ENCODE data around the gene KLHL26.
"Not testable (repeated sequence)": the region's sequence is repeated elsewhere in the genome, so short reads cannot be mapped to it uniquely, and the experiment has no call there.

Gene KLHL26

GRCh38 chr19:18636969-18637629 lies at the start of gene KLHL26:
TSS of gene KLHL26 (plus strand) at chr19:18637028. CDS start at chr19:18637055, 27 bp downstream.
- no peak for DNase-seq

- DNase-seq: no peak
These were observed 49.3 kb upstream of the KLHL26 start for GRCh38 chr19:18587561-18587960.

- DNase-seq: no peak
These were observed 48.7 kb upstream of the KLHL26 start for GRCh38 chr19:18587962-18588610.

- DNase-seq: peak; percentile 83
These were observed 48.0 kb upstream of the KLHL26 start, which contains the start of gene REX1BD for GRCh38 chr19:18588611-18589379. TSS of gene REX1BD (plus strand) at chr19:18588798. CDS start at chr19:18588802, 4 bp downstream.

GRCh38 chr19:18589380-18590272 lies 47.2 kb upstream of the KLHL26 start:
- peak; percentile 46 for DNase-seq

- DNase-seq: no peak
These were observed 46.3 kb upstream of the KLHL26 start for GRCh38 chr19:18590273-18591272.

- no peak for DNase-seq
These were observed 45.0 kb upstream of the KLHL26 start for GRCh38 chr19:18591735-18592385.

- not testable (repeated sequence) for DNase-seq
These were observed 44.1 kb upstream of the KLHL26 start for GRCh38 chr19:18592732-18593131.

- DNase-seq: no peak
These were observed 43.3 kb upstream of the KLHL26 start for GRCh38 chr19:18593367-18594095.

- peak; percentile 68 for DNase-seq
These were observed 42.6 kb upstream of the KLHL26 start for GRCh38 chr19:18594096-18594823.

GRCh38 chr19:18594824-18595373 lies 41.9 kb upstream of the KLHL26 start:
- DNase-seq: no peak

- no peak for DNase-seq
These were observed 41.4 kb upstream of the KLHL26 start for GRCh38 chr19:18595475-18595874.

GRCh38 chr19:18596752-18597157 lies 40.1 kb upstream of the KLHL26 start:
- DNase-seq: no peak

- no peak for DNase-seq
These were observed 38.8 kb upstream of the KLHL26 start for GRCh38 chr19:18597809-18598660.

GRCh38 chr19:18599485-18599884 lies 37.3 kb upstream of the KLHL26 start:
- DNase-seq: no peak

GRCh38 chr19:18600692-18601397 lies 36.0 kb upstream of the KLHL26 start:
- DNase-seq: not testable (repeated sequence)

GRCh38 chr19:18601875-18602274 lies 35.0 kb upstream of the KLHL26 start:
- no peak for DNase-seq
